DOHH2 (cell line): ENCODE results near the gene NSMCE1.

Experiments used
- H3F3A ChIP-seq: fragments of 200-600 bp; sonication (generic), shearing (Covaris generic); 2 replicates; pipeline ENCODE4 v1.6.0; 2016; ENCODE audit warnings: antibody characterized with exemption, mild to moderate bottlenecking; ENCODE audit not compliant: control insufficient read depth, insufficient read depth
- H3K27ac ChIP-seq: fragments of 200-600 bp; sonication (generic); 2 replicates; pipeline ENCODE4 v1.5.1; 2014; ENCODE audit warnings: low read depth, mild to moderate bottlenecking, low read length, moderate library complexity
- H3K27me3 ChIP-seq: fragments of 200-600 bp; sonication (generic); 2 replicates; pipeline ENCODE4 v1.6.1; 2014; ENCODE audit warnings: mild to moderate bottlenecking, low read length, mixed read lengths; ENCODE audit not compliant: control insufficient read depth
- H3K36me3 ChIP-seq: fragments of 200-600 bp; sonication (generic); 2 replicates; pipeline ENCODE4 v1.6.1; 2014; ENCODE audit warnings: mild to moderate bottlenecking, low read length, moderate library complexity, mixed read lengths; ENCODE audit not compliant: control insufficient read depth
- H3K4me1 ChIP-seq: fragments of 200-600 bp; sonication (generic); 2 replicates; pipeline ENCODE4 v1.6.1; 2014; ENCODE audit warnings: mild to moderate bottlenecking, low read length, mixed read lengths; ENCODE audit not compliant: control insufficient read depth
- H3K4me2 ChIP-seq: fragments of 200-600 bp; sonication (generic); 2 replicates; pipeline ENCODE4 v1.6.0; 2014; ENCODE audit warnings: mild to moderate bottlenecking, low read length, moderate library complexity
- H3K4me3 ChIP-seq: fragments of 200-600 bp; sonication (generic); 2 replicates; pipeline ENCODE4 v1.5.1; 2014; ENCODE audit warnings: mild to moderate bottlenecking, low read length, mixed read lengths
- H3K79me2 ChIP-seq: fragments of 200-600 bp; sonication (generic); 2 replicates; pipeline ENCODE4 v1.6.1; 2014; ENCODE audit warnings: mild to moderate bottlenecking, low read length, mixed read lengths; ENCODE audit not compliant: control insufficient read depth
- H3K9me2 ChIP-seq: fragments of 200-600 bp; sonication (generic); replicated peaks from 2 replicates; pipeline ENCODE4 v1.6.1; 2014; ENCODE audit warnings: mild to moderate bottlenecking, low read length, mixed read lengths; ENCODE audit not compliant: control insufficient read depth
- H3K9me3 ChIP-seq: fragments of 200-600 bp; sonication (generic); 2 replicates; pipeline ENCODE4 v1.6.1; 2014; ENCODE audit warnings: antibody characterized with exemption, low read length, mixed read lengths; ENCODE audit not compliant: control insufficient read depth, insufficient read depth
- H4K20me1 ChIP-seq: fragments of 200-600 bp; sonication (generic); 2 replicates; pipeline ENCODE4 v1.6.0; 2014; ENCODE audit warnings: low read depth, mild to moderate bottlenecking, antibody characterized with exemption, low read length, moderate library complexity; ENCODE audit not compliant: control insufficient read depth, insufficient read depth
- CTCF ChIP-seq: fragments of 200-600 bp; sonication (generic); IDR thresholded peaks from one replicate; pipeline ENCODE4 v1.5.1; 2014; ENCODE audit warnings: antibody characterized with exemption, mild to moderate bottlenecking, low read depth, low read length; ENCODE audit not compliant: poor library complexity, severe bottlenecking
- EZH2phosphoT487 ChIP-seq: fragments of 200-600 bp; sonication (generic); IDR thresholded peaks from 2 replicates; pipeline ENCODE4 v1.6.1; 2017; ENCODE audit warnings: borderline replicate concordance, mild to moderate bottlenecking, antibody characterized with exemption, low read length, moderate library complexity, mixed read lengths

Gene NSMCE1

DNA sequence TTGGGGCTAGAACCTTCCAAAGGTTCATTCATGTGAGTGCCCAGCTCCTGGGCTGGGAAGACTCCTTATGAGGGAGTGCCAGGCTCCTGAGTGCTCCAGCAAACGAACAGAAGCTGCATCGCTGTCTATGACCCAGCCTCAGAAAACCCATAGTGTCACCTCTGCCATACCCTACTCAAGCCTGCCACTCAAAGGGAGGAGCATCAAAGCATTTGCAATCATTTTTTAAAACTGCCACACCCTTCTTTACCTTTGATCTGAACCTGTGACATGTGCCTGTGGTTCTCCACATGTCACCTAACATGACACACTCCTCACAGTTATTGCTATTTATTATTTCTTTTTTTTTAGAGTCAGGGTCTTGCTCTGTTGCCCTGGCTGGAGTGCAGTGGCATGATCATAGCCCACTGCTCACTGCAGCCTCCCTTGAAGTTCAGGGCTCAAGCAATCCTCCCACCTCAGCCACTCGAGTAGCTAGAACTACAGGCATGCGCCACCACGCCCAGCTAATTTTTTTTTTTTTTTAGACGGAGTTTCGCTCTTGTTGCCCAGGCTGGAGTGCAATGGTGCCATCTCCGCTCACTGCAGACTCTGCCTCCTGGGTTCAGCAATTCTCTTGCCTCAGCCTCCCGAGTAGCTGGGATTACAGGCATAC is 72.5 kb downstream of the NSMCE1 start:
- no peaks in the 10 kb centered on the region; the same call in 1 of the 2 replicates for H3K9me3 ChIP-seq
- peaks cover 20% of the 10 kb centered on the region for H3K4me1 ChIP-seq
- H3K36me3 ChIP-seq = no peaks in the 10 kb centered on the region
- no peaks in the 10 kb centered on the region for H3K27me3 ChIP-seq
- TF ChIP-seq CTCF (no peak), EZH2phosphoT487 (no peak)
- H3K27ac ChIP-seq = no peak overlapping the region
- no peaks in the 10 kb centered on the region for H4K20me1 ChIP-seq
- H3K79me2 ChIP-seq = no peaks in the 10 kb centered on the region
- H3K4me3 ChIP-seq = no peak overlapping the region
- H3K4me2 ChIP-seq = no peak overlapping the region
- no peaks in the 10 kb centered on the region for H3K9me2 ChIP-seq
- H3F3A ChIP-seq = no peaks in the 10 kb centered on the region

GRCh38 chr16:27195076-27195741 is 73.4 kb downstream of the NSMCE1 start:
- no peak for TF ChIP-seq CTCF
- Histone ChIP-seq H3K27me3 (no peaks in the 10 kb centered on the region), H3K27ac (no peak overlapping the region), H3F3A (no peaks in the 10 kb centered on the region), H3K9me3 (no peaks in the 10 kb centered on the region; the same call in 1 of the 2 replicates), H3K79me2 (no peaks in the 10 kb centered on the region), H3K36me3 (no peaks in the 10 kb centered on the region), H3K4me2 (no peak overlapping the region), H3K4me3 (no peak overlapping the region), H3K4me1 (peaks cover 20% of the 10 kb centered on the region), H3K9me2 (no peaks in the 10 kb centered on the region), H4K20me1 (no peaks in the 10 kb centered on the region)

GRCh38 chr16:27193300-27193990 is 75.1 kb downstream of the NSMCE1 start:
- Histone ChIP-seq H3K79me2 (no peaks in the 10 kb centered on the region), H3F3A (no peaks in the 10 kb centered on the region), H3K9me3 (no peaks in the 10 kb centered on the region), H3K4me2 (no peak overlapping the region), H4K20me1 (no peaks in the 10 kb centered on the region), H3K36me3 (no peaks in the 10 kb centered on the region), H3K27me3 (peaks cover 7% of the 10 kb centered on the region; the same call in 1 of the 2 replicates), H3K4me1 (peaks cover 8% of the 10 kb centered on the region), H3K9me2 (no peaks in the 10 kb centered on the region), H3K4me3 (no peak overlapping the region), H3K27ac (no peak overlapping the region)
- TF ChIP-seq CTCF (no peak), EZH2phosphoT487 (no peak)
